Measurements from ENCODE around the gene MYT1. TPM values are rescaled to one million over a fixed set of nuclear protein-coding genes. Genes with fewer than 3 reads are reported as not detected.
A peak's percentile ranks its signal among the peaks of the same experiment; 100 is the strongest.

MYT1 gene
- total and polyA plus RNA-seq, 2 of the 13 experiments (the other 11 are each of a cell fraction or from before 2014, with no cell fraction given) = 0.58 to 2.5 TPM

DNA sequence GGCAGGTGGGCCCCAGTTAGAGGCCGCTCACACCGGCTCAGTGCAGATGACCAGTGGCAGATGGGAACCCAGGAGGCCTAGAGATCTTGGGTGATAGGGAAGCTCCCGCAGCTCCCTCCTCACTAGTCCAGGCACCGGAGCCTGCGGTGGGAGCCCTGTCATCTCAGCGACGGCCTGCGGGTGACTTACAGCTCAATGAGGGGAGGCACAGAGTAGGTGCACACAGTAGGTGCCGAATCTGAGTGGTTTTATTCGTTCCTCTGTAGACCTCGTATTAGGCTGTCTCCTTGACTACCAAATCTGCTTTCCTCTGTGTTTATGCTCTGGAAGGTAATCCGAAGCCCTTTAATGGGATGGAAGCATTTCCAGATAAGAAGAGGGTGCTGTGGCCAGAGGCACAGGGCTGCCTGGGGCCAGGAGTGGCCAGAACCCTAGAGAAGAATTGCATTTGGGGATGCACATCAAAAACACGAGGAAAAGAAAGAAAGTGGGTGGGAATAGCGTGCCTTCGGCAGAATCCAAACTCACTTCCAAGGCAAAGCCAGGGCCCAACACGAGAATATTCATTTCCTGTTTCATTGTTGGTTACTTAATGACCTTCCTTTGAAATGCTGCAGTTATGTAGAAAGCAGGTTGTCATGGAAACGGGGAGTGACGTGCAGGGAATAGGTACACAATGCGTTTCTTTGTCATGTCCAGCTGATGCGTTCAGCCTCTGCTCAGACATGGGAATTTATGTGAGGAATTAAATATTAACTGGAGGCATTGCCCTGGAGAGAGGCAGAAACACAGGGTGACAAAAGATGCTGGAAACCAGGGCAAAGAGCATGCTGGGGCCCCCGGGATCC, 24.7 kb downstream of the MYT1 start (continued):
- TF ChIP-seq, protein P1, sequence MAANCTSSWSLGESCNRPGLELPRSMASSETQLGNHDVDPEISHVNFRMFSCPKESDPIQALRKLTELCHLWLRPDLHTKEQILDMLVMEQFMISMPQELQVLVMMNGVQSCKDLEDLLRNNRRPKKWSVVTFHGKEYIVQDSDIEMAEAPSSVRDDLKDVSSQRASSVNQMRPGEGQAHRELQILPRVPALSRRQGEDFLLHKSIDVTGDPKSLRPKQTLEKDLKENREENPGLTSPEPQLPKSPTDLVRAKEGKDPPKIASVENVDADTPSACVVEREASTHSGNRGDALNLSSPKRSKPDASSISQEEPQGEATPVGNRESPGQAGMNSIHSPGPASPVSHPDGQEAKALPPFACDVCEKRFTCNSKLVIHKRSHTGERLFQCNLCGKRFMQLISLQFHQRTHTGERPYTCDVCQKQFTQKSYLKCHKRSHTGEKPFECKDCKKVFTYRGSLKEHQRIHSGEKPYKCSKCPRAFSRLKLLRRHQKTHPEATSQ (CRISPR knock-in tag; IDR thresholded peaks at IDR 0.05; ENCODE audit: borderline replicate concordance) = no peak; the same call in none of the 2 replicates
- TF ChIP-seq PAWR (CRISPR knock-in tag; IDR thresholded peaks at IDR 0.05; ENCODE audit: borderline replicate concordance) = no peak
- TF ChIP-seq, protein P2, sequence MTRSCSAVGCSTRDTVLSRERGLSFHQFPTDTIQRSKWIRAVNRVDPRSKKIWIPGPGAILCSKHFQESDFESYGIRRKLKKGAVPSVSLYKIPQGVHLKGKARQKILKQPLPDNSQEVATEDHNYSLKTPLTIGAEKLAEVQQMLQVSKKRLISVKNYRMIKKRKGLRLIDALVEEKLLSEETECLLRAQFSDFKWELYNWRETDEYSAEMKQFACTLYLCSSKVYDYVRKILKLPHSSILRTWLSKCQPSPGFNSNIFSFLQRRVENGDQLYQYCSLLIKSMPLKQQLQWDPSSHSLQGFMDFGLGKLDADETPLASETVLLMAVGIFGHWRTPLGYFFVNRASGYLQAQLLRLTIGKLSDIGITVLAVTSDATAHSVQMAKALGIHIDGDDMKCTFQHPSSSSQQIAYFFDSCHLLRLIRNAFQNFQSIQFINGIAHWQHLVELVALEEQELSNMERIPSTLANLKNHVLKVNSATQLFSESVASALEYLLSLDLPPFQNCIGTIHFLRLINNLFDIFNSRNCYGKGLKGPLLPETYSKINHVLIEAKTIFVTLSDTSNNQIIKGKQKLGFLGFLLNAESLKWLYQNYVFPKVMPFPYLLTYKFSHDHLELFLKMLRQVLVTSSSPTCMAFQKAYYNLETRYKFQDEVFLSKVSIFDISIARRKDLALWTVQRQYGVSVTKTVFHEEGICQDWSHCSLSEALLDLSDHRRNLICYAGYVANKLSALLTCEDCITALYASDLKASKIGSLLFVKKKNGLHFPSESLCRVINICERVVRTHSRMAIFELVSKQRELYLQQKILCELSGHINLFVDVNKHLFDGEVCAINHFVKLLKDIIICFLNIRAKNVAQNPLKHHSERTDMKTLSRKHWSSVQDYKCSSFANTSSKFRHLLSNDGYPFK (CRISPR knock-in tag; IDR thresholded peaks at IDR 0.05; ENCODE audit: borderline replicate concordance) = peak; percentile 48; the same call in 1 of the 2 replicates
- TF ChIP-seq, protein P3, sequence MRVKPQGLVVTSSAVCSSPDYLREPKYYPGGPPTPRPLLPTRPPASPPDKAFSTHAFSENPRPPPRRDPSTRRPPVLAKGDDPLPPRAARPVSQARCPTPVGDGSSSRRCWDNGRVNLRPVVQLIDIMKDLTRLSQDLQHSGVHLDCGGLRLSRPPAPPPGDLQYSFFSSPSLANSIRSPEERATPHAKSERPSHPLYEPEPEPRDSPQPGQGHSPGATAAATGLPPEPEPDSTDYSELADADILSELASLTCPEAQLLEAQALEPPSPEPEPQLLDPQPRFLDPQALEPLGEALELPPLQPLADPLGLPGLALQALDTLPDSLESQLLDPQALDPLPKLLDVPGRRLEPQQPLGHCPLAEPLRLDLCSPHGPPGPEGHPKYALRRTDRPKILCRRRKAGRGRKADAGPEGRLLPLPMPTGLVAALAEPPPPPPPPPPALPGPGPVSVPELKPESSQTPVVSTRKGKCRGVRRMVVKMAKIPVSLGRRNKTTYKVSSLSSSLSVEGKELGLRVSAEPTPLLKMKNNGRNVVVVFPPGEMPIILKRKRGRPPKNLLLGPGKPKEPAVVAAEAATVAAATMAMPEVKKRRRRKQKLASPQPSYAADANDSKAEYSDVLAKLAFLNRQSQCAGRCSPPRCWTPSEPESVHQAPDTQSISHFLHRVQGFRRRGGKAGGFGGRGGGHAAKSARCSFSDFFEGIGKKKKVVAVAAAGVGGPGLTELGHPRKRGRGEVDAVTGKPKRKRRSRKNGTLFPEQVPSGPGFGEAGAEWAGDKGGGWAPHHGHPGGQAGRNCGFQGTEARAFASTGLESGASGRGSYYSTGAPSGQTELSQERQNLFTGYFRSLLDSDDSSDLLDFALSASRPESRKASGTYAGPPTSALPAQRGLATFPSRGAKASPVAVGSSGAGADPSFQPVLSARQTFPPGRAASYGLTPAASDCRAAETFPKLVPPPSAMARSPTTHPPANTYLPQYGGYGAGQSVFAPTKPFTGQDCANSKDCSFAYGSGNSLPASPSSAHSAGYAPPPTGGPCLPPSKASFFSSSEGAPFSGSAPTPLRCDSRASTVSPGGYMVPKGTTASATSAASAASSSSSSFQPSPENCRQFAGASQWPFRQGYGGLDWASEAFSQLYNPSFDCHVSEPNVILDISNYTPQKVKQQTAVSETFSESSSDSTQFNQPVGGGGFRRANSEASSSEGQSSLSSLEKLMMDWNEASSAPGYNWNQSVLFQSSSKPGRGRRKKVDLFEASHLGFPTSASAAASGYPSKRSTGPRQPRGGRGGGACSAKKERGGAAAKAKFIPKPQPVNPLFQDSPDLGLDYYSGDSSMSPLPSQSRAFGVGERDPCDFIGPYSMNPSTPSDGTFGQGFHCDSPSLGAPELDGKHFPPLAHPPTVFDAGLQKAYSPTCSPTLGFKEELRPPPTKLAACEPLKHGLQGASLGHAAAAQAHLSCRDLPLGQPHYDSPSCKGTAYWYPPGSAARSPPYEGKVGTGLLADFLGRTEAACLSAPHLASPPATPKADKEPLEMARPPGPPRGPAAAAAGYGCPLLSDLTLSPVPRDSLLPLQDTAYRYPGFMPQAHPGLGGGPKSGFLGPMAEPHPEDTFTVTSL (CRISPR knock-in tag; IDR thresholded peaks at IDR 0.05; ENCODE audit: borderline replicate concordance) = 0 out of 2 replicates have a peak, but pooled peaks have one; percentile 75
- TF ChIP-seq KDM2A (CRISPR knock-in tag; IDR thresholded peaks at IDR 0.05; ENCODE audit: borderline replicate concordance, low read depth) = peak; percentile 29; the same call in 1 of the 2 replicates
- 0 out of 2 replicates have a peak, but pooled peaks have one; percentile 29 for TF ChIP-seq ZNF619 (CRISPR knock-in tag; IDR thresholded peaks at IDR 0.05)
- no peak for TF ChIP-seq MTF2 (CRISPR knock-in tag; IDR thresholded peaks at IDR 0.05; ENCODE audit: borderline replicate concordance)
- peak; percentile 74; the same call in 1 of the 2 replicates for TF ChIP-seq ZNF792 (CRISPR knock-in tag; IDR thresholded peaks at IDR 0.05)
- TF ChIP-seq ZNF337 (CRISPR knock-in tag; IDR thresholded peaks at IDR 0.05; ENCODE audit: borderline replicate concordance, low read depth) = no peak
- TF ChIP-seq, protein P4, sequence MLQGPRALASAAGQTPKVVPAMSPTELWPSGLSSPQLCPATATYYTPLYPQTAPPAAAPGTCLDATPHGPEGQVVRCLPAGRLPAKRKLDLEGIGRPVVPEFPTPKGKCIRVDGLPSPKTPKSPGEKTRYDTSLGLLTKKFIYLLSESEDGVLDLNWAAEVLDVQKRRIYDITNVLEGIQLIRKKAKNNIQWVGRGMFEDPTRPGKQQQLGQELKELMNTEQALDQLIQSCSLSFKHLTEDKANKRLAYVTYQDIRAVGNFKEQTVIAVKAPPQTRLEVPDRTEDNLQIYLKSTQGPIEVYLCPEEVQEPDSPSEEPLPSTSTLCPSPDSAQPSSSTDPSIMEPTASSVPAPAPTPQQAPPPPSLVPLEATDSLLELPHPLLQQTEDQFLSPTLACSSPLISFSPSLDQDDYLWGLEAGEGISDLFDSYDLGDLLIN (CRISPR knock-in tag; IDR thresholded peaks at IDR 0.05; ENCODE audit: borderline replicate concordance) = no peak
- no peak for TF ChIP-seq ZBTB1 (CRISPR knock-in tag; IDR thresholded peaks at IDR 0.05; ENCODE audit: borderline replicate concordance)
- TF ChIP-seq ETV5 (CRISPR knock-in tag; IDR thresholded peaks at IDR 0.05; ENCODE audit: borderline replicate concordance) = peak; percentile 93
- TF ChIP-seq, protein P5, sequence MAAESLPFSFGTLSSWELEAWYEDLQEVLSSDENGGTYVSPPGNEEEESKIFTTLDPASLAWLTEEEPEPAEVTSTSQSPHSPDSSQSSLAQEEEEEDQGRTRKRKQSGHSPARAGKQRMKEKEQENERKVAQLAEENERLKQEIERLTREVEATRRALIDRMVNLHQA (CRISPR knock-in tag; IDR thresholded peaks at IDR 0.05) = no peak
- no peak for TF ChIP-seq ZFAT (CRISPR knock-in tag; conservative IDR thresholded peaks at IDR 0.05)
- TF ChIP-seq ZNF234 (CRISPR knock-in tag; conservative IDR thresholded peaks at IDR 0.05) = no peak
- peak; percentile 74 for TF ChIP-seq ZNF501 (CRISPR knock-in tag; IDR thresholded peaks at IDR 0.05)

All from HepG2 (cell line).